ENCODE data around the gene TFB1M. TPM values are rescaled to one million over a fixed set of nuclear protein-coding genes. Genes with fewer than 3 reads are reported as not detected.
"Not testable (repeated sequence)": the region's sequence is repeated elsewhere in the genome, so short reads cannot be mapped to it uniquely, and the experiment has no call there.

Gene TFB1M
- total RNA-seq, 2 experiments from 2014 or later = 45.1 to 48.5 TPM

DNA sequence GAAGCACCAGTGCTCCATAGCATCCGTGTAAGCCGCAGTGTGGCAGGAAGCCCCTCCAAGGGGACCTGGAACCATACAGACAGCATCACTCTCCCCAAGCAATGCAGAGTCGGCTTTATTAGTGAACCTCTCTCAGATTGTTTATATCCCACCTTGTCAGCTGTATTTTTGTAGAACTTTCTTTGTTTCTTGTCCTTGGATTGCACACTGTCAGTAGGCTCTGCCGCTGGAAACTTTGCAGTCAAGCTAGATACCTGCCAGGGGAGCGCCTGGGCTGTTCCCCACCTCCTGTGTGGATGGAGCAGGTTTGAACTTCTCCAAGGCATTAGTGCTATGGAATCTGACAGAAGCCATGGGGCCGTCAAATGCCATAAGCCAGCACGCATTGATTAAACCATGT is 69.1 kb downstream of the TFB1M start:
- CTCF ChIA-PET = no interaction called here
- Mint-ChIP-seq H3K9me3 (no peaks in the 10 kb centered on the region), H3K36me3 (peaks cover 16% of the 10 kb centered on the region), H3K4me3 (no peak overlapping the region), H3K4me1 (ENCODE audit: low read depth) (no peaks in the 10 kb centered on the region), H3K27ac (no peak overlapping the region), H3K27me3 (no peaks in the 10 kb centered on the region)
- POLR2A ChIA-PET = no interaction called here
- intact Hi-C loops (cut with micrococcal nuclease) = no loop called here
- no peak for DNase-seq

DNA sequence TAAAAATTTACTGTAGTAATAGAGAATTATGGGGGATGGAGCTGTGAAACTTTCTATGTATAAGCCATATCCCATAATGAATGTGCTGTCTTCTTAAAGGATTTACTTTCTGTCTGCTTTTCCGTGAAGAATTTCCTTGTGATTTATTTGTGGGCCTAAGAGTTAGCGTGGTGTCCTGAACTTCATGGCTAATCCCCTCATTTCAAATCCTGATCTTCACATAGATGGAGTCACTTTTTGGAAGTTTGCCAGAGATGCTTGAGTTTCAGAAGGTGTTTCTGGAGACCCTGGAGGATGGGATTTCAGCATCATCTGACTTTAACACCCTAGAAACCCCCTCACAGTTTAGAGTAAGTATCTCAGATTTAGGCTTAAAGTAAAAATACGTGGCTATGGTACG is 69.8 kb downstream of the TFB1M start:
- H3K4me1 Mint-ChIP-seq (ENCODE audit: low read depth) = no peaks in the 10 kb centered on the region
- peaks cover 16% of the 10 kb centered on the region for H3K36me3 Mint-ChIP-seq
- no peak overlapping the region for H3K27ac Mint-ChIP-seq
- no peak for DNase-seq
- POLR2A ChIA-PET = no interaction called here
- CTCF ChIA-PET = no interaction called here
- no peak overlapping the region for H3K4me3 Mint-ChIP-seq
- intact Hi-C loops (cut with micrococcal nuclease) = no loop called here
- no peaks in the 10 kb centered on the region for H3K27me3 Mint-ChIP-seq
- no peaks in the 10 kb centered on the region for H3K9me3 Mint-ChIP-seq

DNA sequence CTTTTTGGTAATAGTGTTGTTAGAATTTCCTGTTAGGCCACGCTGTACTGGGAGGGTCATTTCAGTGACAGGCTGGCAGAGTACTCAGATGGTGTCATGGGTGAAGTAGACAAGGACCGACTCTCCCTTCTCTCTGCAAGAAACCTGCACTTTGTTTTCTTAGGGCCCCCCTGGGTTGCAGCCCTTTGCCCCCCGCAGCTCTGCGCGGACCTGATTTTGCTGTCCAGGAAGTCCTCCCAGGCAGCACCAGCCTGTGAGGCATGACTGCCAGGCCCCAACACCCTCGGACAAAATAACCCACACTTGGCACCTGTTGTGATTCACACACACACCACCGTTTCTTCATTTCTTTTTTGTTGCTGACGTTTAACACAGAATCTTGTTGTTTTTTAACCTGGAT is 72.3 kb downstream of the TFB1M start:
- H3K36me3 Mint-ChIP-seq = peaks cover 14% of the 10 kb centered on the region
- H3K4me3 Mint-ChIP-seq = no peak overlapping the region
- no peaks in the 10 kb centered on the region for H3K4me1 Mint-ChIP-seq (ENCODE audit: low read depth)
- no peak overlapping the region for H3K27ac Mint-ChIP-seq
- intact Hi-C loops (cut with micrococcal nuclease) = no loop called here
- no peaks in the 10 kb centered on the region for H3K27me3 Mint-ChIP-seq
- DNase-seq = no peak
- peaks cover 7% of the 10 kb centered on the region for H3K9me3 Mint-ChIP-seq
- POLR2A ChIA-PET = no interaction called here
- CTCF ChIA-PET = no interaction called here

DNA sequence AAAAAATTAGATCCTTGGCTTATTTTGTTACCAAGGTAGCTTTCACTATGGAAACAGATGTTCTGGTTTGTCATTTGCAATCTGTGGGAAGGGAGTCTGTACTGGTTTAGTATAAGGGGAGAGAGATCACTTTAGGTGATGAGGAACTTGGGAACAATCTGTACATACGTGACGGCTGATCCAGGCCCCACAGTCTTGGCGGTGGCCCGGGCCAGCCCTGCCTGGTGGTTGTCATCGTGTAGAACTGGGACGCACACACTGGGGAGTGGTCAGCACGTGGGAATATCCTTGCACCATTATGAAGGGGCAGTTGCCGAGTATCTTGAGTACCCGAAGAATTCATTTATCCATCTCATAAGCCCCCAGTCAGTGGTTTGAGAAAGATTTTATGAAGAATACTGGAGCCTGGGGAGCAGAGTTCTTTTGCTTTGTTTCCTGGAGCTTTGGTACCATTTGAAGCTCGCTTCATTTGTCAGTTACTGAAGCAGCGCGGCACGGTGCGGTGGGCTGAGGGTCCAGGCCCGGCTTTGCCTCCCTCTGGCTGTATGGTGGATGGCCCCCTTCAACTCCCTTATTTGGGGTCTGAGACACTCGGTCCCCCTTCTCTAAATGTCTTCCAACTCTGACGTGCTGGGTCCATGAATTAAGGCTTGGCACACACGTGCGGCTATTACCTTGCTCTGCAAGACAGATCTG is 73.2 kb downstream of the TFB1M start:
- H3K9me3 Mint-ChIP-seq = peaks cover 7% of the 10 kb centered on the region
- H3K27ac Mint-ChIP-seq = no peak overlapping the region

DNA sequence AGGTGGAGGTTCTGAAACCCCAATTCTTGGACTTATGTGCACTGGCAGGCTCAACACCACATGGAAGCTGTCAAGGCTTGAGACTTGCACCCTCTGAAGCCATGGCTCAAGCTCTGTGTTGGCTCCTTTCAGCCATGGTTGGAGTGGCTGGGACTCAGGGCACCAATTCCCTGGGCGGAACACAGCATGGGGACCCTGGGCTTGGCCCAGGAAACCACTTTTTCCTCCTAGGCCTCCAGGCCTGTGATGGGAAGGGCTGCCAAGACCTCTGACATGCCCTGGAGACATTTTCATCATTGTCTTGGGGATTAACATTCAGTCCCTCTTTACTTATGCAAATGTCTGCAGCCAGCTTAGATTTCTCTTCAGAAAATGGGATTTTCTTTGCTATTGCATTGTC is 76.7 kb downstream of the TFB1M start:
- Mint-ChIP-seq H3K9me3 (peaks cover 7% of the 10 kb centered on the region), H3K27me3 (no peaks in the 10 kb centered on the region), H3K4me1 (ENCODE audit: low read depth) (no peaks in the 10 kb centered on the region), H3K27ac (no peak overlapping the region), H3K4me3 (no peak overlapping the region), H3K36me3 (peaks cover 11% of the 10 kb centered on the region)
- DNase-seq = no peak
- ChIA-PET CTCF (no interaction called here), POLR2A (no interaction called here)
- intact Hi-C loops (cut with micrococcal nuclease) = no loop called here

More for the DNA sequence above, 73.2 kb downstream of the TFB1M start:
- Mint-ChIP-seq H3K4me1 (ENCODE audit: low read depth) (no peaks in the 10 kb centered on the region), H3K36me3 (peaks cover 14% of the 10 kb centered on the region), H3K27me3 (no peaks in the 10 kb centered on the region), H3K4me3 (no peak overlapping the region)
- ChIA-PET CTCF (interaction anchor here (0.6 kb wide), 1 partner anchor 11 kb away, joined by 3 read pairs; no protein-coding TSS in a partner anchor), POLR2A (no interaction called here)
- intact Hi-C loops (cut with micrococcal nuclease) = no loop called here
- no peak for DNase-seq

DNA sequence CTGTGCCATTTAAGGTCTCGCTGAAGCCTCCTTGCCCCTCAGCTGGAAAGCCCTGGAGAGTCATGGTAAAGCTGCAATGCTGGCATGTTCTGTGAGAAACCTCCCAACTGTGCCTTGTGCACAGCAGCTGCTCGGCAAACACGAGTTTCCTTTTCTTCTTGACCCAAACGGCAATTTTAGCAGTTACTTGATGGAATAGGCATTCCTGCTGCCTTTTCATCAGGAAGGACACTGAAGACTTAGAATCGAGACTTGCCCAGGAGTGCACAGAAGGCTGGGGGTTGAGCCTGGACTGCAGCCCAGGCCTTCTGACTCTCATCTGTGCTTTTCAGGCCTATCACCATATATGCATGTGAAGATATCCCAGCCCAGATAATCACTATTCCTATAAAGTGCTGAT is 79.2 kb downstream of the TFB1M start:
- DNase-seq = no peak
- ChIA-PET POLR2A (no interaction called here), CTCF (interaction anchor here (0.8 to 1.8 kb wide), 3 partner anchors 13 to 382 kb away, joined by 3 to 6 read pairs (median 3); no protein-coding TSS in a partner anchor)
- no peak overlapping the region for H3K4me3 Mint-ChIP-seq
- intact Hi-C loops (cut with micrococcal nuclease) = no loop called here
- peaks cover 4% of the 10 kb centered on the region for H3K36me3 Mint-ChIP-seq
- peaks cover 7% of the 10 kb centered on the region for H3K9me3 Mint-ChIP-seq
- no peak overlapping the region for H3K27ac Mint-ChIP-seq
- H3K27me3 Mint-ChIP-seq = peaks cover 1% of the 10 kb centered on the region
- H3K4me1 Mint-ChIP-seq (ENCODE audit: low read depth) = no peaks in the 10 kb centered on the region

DNA sequence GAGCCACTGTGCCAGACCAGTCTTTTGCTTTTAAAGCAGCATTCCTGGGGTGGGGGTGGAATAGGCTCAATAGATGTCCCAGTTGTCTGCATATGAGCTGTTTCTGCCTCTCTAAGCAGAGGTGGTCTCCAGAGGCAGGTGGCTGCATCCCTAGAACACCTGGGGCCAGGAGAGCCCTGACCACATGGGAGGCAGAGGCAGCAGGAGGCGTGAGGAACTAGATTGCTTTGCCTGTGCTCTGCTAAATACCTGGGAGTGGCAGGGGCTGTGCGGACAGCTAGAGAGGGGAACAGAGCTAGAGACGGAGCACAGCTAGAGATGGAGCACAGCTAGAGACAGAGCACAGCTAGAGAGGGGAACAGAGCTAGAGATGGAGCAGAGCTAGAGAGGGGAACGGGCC is 79.6 kb downstream of the TFB1M start:
- H3K36me3 Mint-ChIP-seq = peaks cover 4% of the 10 kb centered on the region
- peaks cover 1% of the 10 kb centered on the region for H3K27me3 Mint-ChIP-seq
- DNase-seq = no peak
- POLR2A ChIA-PET = no interaction called here
- CTCF ChIA-PET = interaction anchor here (0.8 kb wide), 1 partner anchor 307 kb away, joined by 3 read pairs; no protein-coding TSS in a partner anchor
- no peak overlapping the region for H3K27ac Mint-ChIP-seq
- H3K4me3 Mint-ChIP-seq = no peak overlapping the region
- no peaks in the 10 kb centered on the region for H3K4me1 Mint-ChIP-seq (ENCODE audit: low read depth)
- peaks cover 7% of the 10 kb centered on the region for H3K9me3 Mint-ChIP-seq
- intact Hi-C loops (cut with micrococcal nuclease) = no loop called here

DNA sequence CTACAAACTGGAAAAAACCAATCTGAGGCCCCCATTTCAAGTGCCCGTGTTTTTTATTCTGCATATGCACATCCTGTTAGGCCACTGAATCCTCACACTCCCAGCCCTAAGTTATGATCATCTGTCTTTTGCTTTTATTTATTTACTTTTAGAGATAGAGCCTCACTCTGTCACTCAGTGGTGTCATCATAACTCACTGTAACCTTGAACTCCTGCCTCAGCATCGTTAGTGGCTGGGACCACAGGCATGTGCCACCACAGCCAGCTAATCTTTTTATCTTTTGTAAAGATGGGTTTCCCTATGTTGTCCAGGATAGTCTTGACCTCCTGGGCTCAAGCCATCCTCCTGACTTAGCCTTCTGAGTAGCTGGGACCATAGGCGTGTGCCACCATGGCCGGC is 80.1 kb downstream of the TFB1M start:
- no peak overlapping the region for H3K27ac Mint-ChIP-seq
- ChIA-PET CTCF (interaction anchor here (0.8 kb wide), 1 partner anchor 306 kb away, joined by 3 read pairs; no protein-coding TSS in a partner anchor), POLR2A (no interaction called here)
- H3K4me1 Mint-ChIP-seq (ENCODE audit: low read depth) = no peaks in the 10 kb centered on the region
- no peak overlapping the region for H3K4me3 Mint-ChIP-seq
- H3K36me3 Mint-ChIP-seq = peaks cover 4% of the 10 kb centered on the region
- intact Hi-C loops (cut with micrococcal nuclease) = no loop called here
- peaks cover 1% of the 10 kb centered on the region for H3K27me3 Mint-ChIP-seq
- no peak for DNase-seq
- H3K9me3 Mint-ChIP-seq = peaks cover 7% of the 10 kb centered on the region

DNA sequence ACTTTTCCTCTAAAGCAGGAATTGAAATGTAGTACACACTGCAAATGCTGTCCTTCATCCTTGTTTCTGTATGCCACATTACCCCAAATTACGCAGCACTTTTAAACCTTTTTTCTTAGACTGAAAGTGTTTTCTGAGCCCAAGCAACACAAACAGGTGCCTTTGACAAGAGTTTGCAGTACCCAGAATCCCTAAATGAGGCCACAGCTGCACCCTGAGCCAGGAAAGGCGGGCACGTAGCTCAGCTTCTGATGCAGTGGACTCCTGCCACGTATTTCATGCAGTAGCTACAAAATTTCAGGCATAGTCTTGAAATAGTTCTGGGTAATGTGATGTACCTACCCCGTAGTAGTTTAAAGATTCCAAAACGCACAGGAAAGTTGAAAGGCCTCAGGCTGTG is 81.4 kb downstream of the TFB1M start:
- H3K36me3 Mint-ChIP-seq = peaks cover under 1% of the 10 kb centered on the region
- H3K27me3 Mint-ChIP-seq = peaks cover 1% of the 10 kb centered on the region
- intact Hi-C loops (cut with micrococcal nuclease) = no loop called here
- DNase-seq = no peak
- no peak overlapping the region for H3K4me3 Mint-ChIP-seq
- no peaks in the 10 kb centered on the region for H3K4me1 Mint-ChIP-seq (ENCODE audit: low read depth)
- ChIA-PET CTCF (interaction anchor here (1.3 kb wide), 1 partner anchor 56 kb away, joined by 3 read pairs; no protein-coding TSS in a partner anchor), POLR2A (no interaction called here)
- no peak overlapping the region for H3K27ac Mint-ChIP-seq
- H3K9me3 Mint-ChIP-seq = peaks cover 5% of the 10 kb centered on the region

DNA sequence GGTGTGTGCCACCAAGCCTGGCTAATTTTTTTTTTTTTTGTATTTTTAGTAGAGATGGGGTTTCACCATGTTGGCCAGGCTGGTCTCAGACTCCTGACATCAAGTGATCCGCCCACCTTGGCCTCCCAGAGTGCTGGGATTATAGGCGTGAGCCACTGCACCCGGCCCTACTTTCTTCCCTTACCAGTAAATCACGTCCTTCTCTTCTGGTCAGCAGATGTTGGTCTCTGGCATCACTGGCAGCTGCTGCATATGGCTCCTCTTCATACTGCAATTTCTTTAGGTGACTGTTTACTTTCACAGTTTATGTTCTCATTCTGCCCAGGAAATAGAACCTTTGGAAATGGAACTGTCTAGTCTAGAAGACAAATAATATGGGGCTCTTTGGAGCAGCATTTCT is 83.3 kb downstream of the TFB1M start:
- POLR2A ChIA-PET; H3K9me3 Mint-ChIP-seq; H3K4me1 Mint-ChIP-seq (ENCODE audit: low read depth); DNase-seq; H3K36me3 Mint-ChIP-seq; H3K27me3 Mint-ChIP-seq; intact Hi-C loops (cut with micrococcal nuclease); H3K4me3 Mint-ChIP-seq; CTCF ChIA-PET; H3K27ac Mint-ChIP-seq: not testable (repeated sequence)

DNA sequence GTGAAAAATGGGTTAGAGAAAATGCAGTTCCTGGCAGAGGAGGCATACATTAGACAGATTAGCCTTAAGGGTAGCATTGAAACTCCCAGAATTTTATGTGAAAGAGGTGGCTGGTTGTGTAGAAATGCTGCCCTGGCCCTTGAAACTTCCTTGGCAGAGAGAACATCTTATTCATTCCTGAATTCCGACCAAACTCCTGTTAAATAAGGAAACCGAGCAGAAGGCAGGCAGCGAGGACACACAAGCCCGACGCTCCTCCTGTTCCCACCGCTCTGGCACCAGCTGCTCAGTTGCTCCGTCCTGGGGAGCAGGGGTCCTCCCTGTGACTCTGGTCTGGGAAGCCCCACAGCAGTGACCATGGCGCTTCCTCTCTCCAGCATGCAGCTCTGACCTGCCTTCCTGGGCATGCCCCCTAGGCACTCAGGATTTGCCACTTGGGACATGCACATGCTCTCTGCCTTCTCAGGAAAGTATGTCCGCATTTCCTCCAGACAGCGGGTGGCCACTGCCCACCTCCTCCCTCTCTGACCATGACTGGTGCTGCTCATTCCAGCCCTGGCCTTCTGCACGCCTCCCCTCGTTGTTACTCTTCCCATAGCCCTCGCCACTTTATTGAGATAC is 85.6 kb downstream of the TFB1M start:
- Mint-ChIP-seq H3K4me1 (ENCODE audit: low read depth) (peaks cover 13% of the 10 kb centered on the region), H3K36me3 (no peaks in the 10 kb centered on the region), H3K27ac (no peak overlapping the region), H3K9me3 (no peaks in the 10 kb centered on the region), H3K4me3 (no peak overlapping the region), H3K27me3 (peaks cover 3% of the 10 kb centered on the region)
- no peak for DNase-seq
- ChIA-PET CTCF (no interaction called here), POLR2A (no interaction called here)
- intact Hi-C loops (cut with micrococcal nuclease) = no loop called here

DNA sequence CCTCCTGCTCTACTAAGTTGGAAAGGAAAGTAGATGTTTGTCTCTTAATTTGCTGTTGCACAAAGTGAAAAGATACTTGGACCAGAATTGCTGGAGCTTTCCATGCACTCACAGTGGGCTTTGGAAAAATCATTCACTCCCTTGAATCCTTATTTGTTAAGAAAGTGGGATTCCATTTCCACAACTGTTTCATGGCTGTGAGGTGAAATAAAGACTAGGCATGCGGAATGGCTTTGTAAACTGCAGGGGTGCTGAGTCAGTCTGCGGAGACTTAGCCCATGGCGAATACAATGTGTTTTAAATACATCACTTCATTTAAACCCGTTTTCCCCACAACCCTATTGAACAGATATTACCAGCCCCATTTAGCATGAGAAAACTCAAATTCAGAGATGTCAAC is 87.2 kb downstream of the TFB1M start:
- intact Hi-C loops (cut with micrococcal nuclease) = no loop called here
- H3K36me3 Mint-ChIP-seq = no peaks in the 10 kb centered on the region
- no peaks in the 10 kb centered on the region for H3K9me3 Mint-ChIP-seq
- no peak overlapping the region for H3K4me3 Mint-ChIP-seq
- no peak for DNase-seq
- H3K4me1 Mint-ChIP-seq (ENCODE audit: low read depth) = peaks cover 17% of the 10 kb centered on the region
- H3K27ac Mint-ChIP-seq = no peak overlapping the region
- peaks cover 2% of the 10 kb centered on the region for H3K27me3 Mint-ChIP-seq
- ChIA-PET CTCF (no interaction called here), POLR2A (no interaction called here)

DNA sequence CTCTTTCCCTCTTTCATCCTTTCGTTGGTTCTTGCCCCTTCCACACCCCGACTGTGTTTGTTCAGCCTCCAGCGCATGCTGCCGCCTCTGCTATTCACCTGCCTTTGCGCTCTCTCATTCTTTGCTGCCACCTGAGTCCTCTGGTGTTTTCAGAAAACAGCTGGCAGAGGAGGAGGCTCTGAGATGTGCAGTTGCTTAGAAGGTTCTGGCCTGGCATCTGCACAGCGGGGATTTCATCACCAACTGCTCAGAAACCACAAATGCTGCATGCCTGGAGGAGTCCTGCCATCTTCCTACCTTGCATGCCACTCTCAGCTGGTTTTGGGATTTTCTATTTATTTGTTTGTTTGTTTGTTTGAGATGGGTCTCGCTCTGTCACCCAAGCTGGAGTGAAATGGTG is 89.7 kb downstream of the TFB1M start:
- no peaks in the 10 kb centered on the region for H3K36me3 Mint-ChIP-seq
- H3K4me3 Mint-ChIP-seq = no peak overlapping the region
- peak; percentile 14 for DNase-seq

More for the DNA sequence above, 89.7 kb downstream of the TFB1M start:
- intact Hi-C loops (cut with micrococcal nuclease) = loop anchor here (1.0 to 5.0 kb wide), 6 partner anchors 38 to 872 kb away; partner anchors contain the start of gene TFB1M
- POLR2A ChIA-PET = interaction anchor here (0.5 to 1.6 kb wide), 4 partner anchors 36 to 500 kb away, joined by 3 to 6 read pairs (median 3); no protein-coding TSS in a partner anchor
- peak overlapping the region; percentile 75 for H3K27ac Mint-ChIP-seq
- H3K9me3 Mint-ChIP-seq = no peaks in the 10 kb centered on the region
- H3K4me1 Mint-ChIP-seq (ENCODE audit: low read depth) = peaks cover 17% of the 10 kb centered on the region
- peaks cover 2% of the 10 kb centered on the region for H3K27me3 Mint-ChIP-seq
- CTCF ChIA-PET = interaction anchor here (1.5 to 1.6 kb wide), 2 partner anchors 47 to 53 kb away, joined by 3 to 7 read pairs; no protein-coding TSS in a partner anchor

All from activated CD4-positive, alpha-beta memory T cell treated with anti-CD3 and anti-CD28 coated beads for 36 hours (primary cell).